Measurements from ENCODE around the gene HMX1.

DNA sequence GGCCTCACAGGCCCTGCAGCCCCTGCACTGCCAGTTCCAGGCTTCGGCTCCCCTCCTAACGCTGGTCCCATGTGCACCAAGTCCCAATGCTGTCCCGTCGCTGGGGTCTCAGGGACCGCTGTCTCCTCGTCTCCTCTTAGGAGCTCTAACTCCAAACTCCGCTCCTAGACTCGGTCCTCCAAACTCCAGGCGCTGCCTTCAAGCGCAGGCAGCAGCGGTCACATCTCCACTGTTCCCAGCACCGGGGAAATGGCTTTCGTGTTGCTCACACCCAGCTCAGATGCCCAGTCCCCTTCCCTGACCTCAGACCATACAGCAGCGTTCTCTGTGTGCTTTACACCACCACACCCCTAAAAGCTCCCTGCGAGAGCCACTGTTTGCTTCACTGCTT is 19.6 kb upstream of the HMX1 start:
- TF ChIP-seq CTCF (IDR thresholded peaks at IDR 0.05) (no peak), POLR2A (IDR thresholded peaks at IDR 0.05) (no peak)

All from gastroesophageal sphincter (tissue), 3 donors.